HG03095 (cell line): ENCODE data around the gene LARP4B.
A peak's percentile ranks its signal among the peaks of the same experiment; 100 is the strongest.

Experiments used
- ATAC-seq: cut with Tn5 transposase; IDR thresholded peaks from one replicate; pipeline ENCODE4 v1.9.1; 2021; ENCODE audit warnings: moderate library complexity; ENCODE audit not compliant: unreplicated experiment

LARP4B gene

DNA sequence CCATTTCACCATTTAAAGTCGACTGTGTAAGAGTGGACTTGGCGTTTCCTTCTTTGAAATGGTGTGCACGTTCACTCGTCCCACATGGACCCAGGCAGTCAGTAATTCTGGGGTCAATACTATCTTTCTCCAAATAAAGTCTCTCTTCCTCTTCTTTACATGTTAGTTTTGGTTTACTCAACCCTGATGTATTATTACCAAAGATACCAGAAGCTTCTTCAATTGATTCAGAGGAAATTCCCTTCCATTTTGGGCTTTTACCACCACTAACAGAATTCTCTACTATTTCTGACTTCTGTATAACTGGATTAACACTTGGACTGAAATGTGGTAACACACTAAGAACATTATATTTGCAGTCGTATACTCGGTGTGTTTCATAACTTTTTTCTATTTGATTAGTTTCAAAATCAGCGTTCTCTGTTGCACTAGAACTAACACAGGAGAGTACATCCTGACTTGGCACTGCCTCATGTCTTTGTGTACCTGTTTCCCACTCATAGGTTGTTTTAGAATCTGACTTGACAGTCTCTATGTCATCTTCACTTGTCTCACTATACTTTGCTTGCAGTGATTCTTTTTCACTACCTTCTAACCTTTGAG is 60.8 kb downstream of the LARP4B start:
- ATAC-seq, result no peak

DNA sequence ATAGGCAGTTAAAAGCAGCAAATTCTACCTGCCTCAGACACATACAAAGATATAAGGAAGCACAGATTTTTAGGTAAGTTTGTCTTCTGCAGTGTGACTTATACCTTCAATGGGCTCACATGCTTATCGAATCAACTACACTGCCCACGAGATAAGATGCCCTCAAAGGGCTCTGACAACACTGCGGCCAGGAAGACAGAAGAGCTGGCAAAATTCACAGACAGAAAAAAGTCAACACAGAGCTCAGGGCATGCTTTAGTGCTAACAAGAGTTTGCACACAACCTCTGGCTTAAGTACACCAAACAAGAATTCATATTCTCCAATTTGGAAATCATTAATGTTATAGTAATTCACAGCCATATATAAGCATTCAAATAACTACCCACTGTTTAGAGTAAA is 62.3 kb downstream of the LARP4B start:
- no peak for ATAC-seq

DNA sequence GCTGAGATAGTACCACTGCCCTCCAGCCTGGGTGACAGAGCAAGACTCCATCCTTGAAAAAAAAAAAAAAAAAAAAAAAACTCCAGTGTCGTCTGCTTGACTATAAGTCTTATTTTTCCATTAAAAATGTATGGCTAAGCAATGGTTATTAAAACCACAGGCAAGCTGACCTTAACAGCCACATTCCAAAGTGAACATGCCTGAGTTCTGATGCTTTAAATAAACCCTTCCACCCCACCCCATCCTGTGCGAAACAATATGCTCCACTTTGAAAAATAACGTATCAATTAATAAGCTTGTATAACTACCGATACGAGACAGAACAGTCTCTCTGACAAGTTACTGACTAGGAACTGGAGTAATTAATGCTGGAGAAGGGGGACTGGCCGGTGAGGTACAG is 63.7 kb downstream of the LARP4B start:
- ATAC-seq, result no peak

DNA sequence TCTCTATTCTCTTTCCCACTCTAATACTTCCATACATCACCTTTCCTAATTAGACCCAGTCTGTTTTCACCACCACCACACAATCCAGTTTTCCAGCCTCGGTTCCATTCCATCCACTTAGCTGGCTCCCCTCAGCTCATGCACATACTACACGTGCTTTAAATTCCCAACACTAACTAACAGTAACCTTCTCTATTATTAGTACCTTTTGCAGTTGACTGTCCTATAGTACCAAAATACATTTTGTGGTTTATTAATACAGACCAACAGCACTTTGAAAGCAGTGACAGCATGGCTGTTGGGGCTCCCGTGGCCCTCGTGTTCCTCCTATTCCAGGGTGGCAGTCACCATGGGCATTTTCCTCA is 64.9 kb downstream of the LARP4B start:
- no peak for ATAC-seq

DNA sequence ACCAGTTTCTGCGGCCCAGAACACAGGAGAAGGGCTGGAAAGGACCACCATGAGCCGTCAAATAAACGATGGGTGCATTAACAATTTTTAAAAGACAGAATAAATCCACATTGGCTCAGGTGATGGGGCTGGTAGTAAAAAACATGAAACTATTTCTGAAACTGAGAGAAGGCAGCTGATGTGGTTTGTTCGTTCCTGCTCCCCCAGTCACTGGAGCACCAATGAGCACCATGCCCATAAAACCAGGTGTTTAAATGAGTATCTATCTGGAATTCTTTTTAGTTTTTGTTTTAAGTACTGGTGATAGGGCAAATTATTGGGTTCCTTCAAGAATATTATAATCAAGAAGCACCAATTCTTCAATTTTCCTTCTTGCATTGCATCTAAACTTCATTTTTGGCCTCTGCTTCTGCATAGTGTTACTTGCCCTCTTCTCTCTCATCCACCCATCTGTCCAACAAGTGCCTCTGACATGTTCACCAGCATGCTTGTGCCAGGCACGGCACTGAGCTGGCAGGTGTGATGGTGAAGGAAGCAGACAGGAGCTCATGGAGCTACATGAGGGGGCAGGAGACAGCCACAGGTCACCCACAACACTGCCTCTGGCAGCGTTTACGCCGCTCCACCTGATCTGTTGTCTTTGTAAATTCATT is 65.5 kb downstream of the LARP4B start:
- no peak for ATAC-seq

DNA sequence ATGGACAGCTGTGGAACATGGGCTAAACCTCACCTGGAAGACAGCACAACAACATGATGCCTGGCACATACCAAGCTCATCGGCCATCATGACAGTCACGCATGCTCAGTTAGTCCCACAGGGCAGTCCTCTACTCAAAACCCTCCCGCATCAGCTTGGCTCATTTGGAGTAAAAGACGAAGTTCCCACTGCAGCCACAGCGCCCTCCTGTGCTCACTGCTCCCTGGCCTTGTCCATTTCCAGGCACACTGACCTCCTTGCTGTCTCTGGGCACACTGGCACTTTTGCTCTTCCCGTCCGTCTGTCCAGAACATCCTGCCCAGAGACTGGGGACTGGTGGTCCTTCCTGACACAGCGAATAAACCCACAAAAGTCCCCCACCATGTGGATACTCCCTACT is 66.2 kb downstream of the LARP4B start:
- ATAC-seq, result no peak

DNA sequence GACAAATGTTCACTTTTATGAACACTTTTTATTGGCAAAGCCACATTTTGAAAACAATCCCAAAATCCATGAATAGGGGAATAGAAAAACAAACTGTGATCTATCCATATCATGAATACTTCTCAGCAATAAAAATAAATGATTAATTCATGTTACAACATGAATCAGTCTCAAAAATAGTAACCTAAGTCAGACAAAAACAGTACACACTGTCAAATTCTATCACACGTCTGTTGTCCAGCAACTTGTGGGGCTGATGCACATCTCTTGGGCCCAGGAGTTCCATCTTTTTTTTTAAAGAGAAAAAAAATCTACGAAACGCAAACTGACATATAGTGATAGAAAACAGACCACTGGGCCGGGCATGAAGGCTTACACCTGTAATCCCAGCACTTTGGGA is 71.0 kb downstream of the LARP4B start:
- no peak for ATAC-seq

DNA sequence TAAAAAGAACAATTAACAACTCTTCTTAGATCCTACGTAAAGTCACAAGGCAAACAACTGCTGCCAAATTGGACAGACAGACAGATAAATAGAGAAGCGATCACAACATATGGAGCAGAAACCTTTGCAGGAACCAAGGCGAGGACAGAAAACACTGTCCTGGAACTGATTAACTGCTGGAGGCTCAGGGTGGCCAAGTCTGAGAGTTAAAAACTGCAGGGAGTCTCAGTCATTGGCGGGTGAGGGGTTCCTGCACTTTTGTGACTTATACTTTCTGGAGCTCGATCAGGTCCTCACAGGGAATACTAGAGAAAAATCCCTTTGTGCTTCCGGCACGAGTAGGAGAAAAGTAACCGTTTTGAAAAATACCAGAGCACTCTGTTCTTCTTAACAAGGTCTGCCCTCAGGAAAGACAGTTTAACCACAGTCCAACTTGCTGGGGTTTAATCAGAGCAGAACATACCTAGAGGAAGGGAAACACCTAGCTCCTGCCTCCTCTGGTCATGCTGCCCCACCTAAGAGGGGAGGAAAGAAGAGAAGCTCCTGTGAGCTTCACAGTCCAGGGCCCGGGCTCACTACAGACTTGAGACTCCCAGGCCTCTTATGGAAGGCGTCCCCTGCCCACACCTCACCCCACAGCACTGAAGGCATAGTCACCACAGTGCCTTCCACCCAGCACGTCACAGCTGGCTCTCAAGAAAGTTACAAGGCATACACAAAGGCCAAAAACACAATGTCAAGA is 74.9 kb downstream of the LARP4B start:
- no peak for ATAC-seq

DNA sequence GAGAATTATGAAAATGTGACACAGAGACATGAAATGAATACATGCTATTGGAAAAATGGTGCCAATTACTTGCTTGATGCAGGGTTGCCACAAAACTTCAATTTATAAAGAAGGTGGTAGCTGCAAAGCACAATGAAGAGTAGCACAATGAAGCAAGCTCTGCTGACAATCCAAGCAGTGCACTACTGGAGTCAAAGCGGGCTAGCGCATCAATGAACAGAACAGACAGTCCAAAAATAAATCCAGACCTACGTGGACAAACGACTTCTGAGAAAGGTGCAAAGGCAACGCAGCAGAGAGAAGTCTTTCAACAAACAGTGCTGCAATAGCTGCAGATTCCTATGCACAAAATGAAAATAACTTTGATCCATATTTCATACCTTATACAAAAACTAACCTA is 75.8 kb downstream of the LARP4B start:
- ATAC-seq, result no peak

DNA sequence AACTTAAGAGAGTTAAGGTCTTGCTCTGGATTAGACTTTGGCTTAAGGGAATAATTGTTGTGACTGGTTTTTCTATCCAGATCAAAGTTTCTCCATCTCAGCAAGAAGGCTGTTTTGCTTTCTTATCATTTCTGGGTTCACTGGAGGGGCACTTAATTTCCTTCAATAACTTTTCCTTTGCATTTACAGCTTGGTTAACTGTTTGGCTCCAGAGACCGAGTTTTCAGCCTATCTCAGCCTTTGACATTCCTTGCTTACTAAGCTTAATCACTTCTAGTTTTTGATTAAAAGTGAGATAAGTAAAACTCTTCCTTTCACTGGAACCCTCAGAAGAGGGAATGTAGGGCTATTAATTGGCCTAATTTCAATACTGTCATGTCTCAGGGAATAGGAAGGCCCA is 76.4 kb downstream of the LARP4B start:
- ATAC-seq, result no peak

DNA sequence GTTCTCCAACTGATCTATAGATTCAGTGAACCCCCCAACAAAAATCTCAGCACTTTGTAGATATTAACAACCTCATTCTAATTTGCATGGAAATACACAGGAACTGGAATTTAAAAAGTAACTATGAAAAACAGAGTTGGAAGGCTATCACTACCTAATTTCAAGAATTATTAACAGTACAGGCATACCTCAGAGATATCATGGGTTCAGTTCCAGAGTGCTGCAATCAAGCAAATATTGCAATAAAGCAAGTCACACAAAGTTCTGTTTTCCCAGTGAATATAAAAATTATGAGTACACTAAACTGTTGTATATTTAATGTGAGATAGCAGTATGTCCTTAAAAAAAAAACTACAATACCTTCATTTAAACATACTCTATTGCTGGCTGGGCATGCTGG is 78.5 kb downstream of the LARP4B start:
- no peak for ATAC-seq

DNA sequence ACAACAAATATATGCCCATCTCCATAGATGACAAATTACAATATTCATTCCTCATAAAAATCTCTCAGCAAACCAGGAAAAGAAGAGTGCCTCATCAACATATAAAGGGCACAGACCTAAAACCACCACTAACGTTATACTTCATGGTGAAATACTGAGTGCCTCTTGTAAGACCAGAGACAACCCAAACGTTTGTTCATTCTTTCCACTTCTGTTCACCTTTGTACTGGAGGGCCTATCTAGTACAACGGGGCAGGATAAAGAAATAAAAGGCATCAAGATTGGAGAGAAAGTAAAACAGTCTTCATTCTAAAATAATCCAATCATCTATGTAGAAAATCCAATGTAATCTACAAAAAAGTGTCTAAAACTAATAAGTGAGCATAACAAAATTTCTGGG is 79.1 kb downstream of the LARP4B start:
- peak; percentile 21 for ATAC-seq

DNA sequence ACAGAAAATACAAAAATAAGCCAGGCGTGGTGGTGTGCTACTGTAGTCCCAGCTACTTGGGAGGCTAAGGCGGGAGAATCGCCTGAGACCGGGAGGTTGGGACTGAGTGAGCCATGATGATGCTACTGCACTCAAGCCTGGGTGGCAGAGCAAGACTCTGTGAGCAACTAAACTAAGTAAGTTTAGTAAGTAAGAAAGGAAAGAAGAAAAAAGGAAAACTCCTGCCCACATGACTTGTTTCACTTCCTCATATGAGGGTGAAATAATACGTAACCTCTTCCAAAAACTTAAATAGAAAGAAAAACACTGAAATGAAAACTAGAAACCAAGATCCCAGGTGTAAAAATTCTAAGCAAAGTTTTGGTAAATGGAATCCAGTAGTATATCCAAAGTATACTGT is 79.6 kb downstream of the LARP4B start:
- ATAC-seq, result peak; percentile 91

DNA sequence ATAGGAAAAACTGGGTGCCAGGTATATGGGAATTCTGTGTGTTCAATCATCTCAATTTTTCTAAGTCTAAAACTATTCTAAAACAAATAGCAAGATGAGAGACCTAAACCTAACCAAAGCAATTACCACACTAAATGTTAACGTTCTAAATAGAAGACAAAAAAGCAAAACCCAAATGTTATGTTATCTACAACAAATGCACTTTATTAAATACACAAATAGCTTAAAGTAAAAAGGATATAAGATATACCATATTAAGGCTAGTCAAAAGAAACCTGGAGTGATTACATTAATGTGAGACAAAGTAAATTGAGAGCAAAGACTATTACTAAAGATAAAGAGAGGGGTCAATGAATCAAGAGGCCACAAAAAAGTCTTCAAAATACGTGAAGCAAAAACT is 81.4 kb downstream of the LARP4B start:
- no peak for ATAC-seq

DNA sequence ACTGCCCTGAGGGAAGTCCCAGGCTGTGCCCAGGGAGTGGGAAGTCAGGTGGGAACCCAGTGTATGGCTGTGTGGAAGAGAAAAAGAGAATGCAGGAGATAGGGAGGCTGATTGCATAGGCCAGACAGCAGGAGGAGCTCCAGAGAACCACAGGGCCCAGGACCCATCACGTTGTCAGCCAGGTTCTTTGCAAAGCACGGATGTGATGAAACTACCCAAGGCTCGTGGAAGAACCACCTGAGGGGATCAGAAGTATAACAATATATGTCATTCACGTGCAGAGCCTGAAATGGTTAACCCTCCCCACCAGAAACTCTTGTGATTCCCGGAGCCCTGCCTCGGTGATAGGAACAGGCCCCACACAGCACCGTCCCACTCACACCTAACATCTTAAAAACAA is 83.6 kb downstream of the LARP4B start:
- ATAC-seq, result no peak

DNA sequence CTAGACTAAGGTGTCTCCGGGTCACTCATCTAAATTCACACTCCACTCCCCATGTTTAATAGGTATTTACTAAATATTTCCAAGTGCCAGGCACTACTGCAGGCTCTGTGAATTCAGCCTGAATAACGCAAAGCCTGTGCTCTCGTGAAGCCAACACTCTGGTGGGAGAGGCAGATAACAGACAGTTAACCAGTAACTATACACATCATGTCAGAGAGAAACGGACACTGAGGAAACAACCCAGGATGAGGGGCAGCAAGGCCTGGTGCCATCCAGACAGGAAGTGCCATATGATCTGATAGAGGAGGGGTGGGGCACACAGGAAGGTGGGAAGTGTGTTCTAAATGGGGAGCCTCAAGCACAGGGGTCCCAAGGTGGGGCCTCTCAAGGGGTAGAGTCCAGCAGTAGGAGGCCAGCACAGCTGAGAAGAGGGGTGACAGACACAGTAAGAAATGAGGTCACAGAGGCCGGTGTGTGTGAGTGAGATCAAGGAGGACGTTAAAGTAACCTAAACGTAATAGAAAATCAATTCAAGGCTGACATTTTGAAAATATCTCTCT is 85.3 kb downstream of the LARP4B start:
- no peak for ATAC-seq

DNA sequence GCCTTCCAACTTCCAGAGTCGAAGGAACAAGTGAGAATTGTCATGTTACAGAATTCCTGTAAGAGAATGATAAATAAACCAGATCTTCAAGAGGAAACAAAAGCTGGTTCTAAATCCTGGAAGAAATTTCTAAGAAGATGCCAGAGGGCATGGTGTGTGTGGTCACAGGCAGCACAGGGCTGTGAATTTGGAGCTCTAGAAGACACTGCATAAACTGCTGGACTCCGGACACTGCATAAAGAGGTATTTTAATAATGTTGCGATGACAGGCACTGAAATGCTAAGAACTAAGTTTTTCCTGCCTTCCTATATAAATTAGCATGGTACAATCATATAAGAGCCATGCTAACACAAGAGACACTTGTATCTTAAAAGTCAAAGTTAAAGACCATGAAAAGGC is 86.0 kb downstream of the LARP4B start:
- ATAC-seq, result no peak

DNA sequence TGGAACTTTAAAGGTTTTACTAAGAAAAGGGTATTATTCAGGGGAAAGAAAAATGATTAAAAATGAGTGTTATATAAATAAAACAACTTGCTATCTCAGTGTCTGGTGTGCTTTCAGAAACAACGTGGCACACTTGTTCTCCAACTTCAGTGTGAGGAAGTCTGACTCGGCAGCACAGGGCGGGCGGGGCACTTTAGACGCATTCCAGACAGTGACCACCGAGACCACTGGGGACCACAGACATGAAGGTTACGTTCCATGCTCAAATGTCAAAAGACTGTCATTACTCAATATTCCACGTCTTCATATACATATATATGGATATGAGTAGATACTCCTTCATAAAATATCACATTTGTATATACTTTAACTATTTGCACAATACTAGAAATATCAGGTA is 87.0 kb downstream of the LARP4B start:
- no peak for ATAC-seq

DNA sequence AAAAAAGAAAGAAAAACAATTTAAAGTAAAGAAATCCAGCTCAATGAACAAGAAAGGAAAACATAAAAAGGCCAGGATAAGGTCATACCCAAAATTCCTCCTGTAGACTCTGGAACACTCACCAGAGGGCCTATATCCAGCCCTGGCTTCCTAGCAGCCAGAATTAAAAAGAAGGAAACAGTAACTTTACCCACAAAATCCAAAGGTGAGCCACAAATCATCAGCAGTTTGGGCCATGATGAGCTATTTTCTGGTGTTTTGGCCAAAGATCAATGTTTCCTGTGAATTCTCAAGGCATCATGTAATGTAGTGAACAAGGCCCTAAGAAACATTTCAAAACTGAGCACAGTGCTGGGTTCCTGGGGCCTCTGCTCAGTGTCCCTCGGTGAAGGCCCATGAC is 87.8 kb downstream of the LARP4B start:
- ATAC-seq, result no peak

DNA sequence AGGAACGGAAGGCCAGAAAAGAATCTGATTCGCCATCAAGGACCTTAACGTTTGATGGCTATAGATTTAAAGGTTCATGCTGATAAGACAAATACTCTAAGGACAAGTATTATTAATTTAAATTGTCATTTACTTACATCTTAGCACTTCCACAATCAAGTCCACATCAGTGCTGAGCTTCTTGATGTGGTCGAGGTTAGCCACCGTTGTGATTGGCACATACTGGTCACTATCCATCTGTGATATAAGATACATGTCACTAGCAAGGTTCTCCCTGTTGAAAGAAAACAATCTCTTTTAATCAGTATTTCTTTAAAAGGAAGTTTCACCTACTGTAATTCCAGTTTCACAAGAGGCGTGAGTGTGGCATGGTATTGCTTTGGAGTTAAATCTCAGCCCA is 88.7 kb downstream of the LARP4B start:
- ATAC-seq, result no peak

DNA sequence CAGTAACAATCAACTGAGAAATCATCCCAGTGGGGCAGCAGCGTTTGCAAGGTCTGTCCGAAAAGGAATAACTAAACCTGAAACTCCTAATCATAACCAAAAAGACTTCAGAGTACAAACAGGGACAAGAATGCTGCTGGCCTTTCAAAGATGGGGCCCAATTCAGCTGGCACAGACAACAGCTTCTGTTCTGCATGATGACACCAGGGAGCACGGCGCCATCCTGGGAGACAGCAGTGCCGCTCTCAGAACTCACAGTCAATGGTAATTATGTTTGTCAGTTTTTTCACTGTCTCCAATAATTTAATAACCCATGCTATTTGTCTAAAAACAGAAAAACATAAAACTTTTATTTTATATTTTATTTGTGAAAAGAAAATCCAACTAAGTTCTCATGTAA is 90.0 kb downstream of the LARP4B start:
- ATAC-seq, result no peak

DNA sequence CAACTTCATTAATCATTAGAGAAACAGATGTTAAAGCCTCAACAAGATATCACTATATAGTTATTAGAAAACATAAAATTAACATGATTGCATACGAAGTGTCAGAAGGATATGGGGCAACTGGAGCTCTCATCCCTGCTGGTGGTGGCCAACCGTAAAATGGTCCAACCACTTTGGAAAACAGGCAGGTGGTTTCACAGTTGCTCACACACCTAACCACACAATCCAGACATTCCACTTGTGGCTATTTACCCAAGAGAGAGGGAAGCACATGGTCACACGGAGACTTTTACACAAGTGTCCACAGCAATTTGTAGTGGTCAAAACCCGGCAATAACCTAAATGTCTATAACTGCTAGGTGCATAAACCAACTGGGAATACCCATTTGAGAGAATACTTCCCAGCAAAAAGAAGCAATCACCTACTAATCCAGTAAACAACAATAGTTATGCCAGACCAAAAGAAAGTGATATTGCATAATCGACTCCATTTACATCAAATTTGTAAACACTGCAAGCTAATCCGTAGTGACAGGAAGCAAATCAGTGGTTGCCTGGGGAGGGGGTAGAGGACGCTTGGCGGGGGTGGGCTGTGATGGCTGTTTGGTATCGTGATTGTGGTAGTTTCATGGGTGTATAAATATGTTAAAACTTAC is 91.8 kb downstream of the LARP4B start:
- no peak for ATAC-seq
